GM23338 (cell line): Measurements from ENCODE around the gene SAMD7. TPM values are rescaled to one million over a fixed set of nuclear protein-coding genes. Genes with fewer than 3 reads are reported as not detected.

Experiments
- ATAC-seq: fragments of 200-7000 bp; cut with Tn5 transposase; 3 replicates; pipeline ENCODE4 v1.9.1; 2020
- DNase-seq: peaks from one replicate; pipeline ENCODE4 v3.0.0-alpha.2; 2015; ENCODE audit warnings: low spot score
- H2AFZ ChIP-seq: fragments of 200-600 bp; sonication (generic); 2 replicates; pipeline ENCODE4 v1.8.0; 2016; ENCODE audit warnings: antibody characterized with exemption, mild to moderate bottlenecking, moderate library complexity
- H3F3A ChIP-seq: fragments of 200-600 bp; sonication (generic); replicated peaks from 2 replicates; pipeline ENCODE4 v1.8.0; 2017; ENCODE audit warnings: antibody characterized with exemption, mixed run types, low read depth
- H3K27ac ChIP-seq: fragments of 200-600 bp; sonication (generic); 2 replicates; pipeline ENCODE4 v1.6.1; 2016; ENCODE audit warnings: low read depth
- H3K27me3 ChIP-seq: fragments of 200-600 bp; sonication (generic); 2 replicates; pipeline ENCODE4 v1.8.0; 2016; ENCODE audit warnings: mild to moderate bottlenecking, mixed run types, moderate library complexity; ENCODE audit not compliant: insufficient read depth
- H3K36me3 ChIP-seq: fragments of 200-600 bp; sonication (generic); 2 replicates; pipeline ENCODE4 v1.8.0; 2016; ENCODE audit warnings: mild to moderate bottlenecking; ENCODE audit not compliant: insufficient read depth
- H3K4me1 ChIP-seq: fragments of 200-600 bp; sonication (generic); 2 replicates; pipeline ENCODE4 v1.8.0; 2016; ENCODE audit warnings: mild to moderate bottlenecking, moderate library complexity; ENCODE audit not compliant: insufficient read depth
- H3K4me2 ChIP-seq: fragments of 200-600 bp; sonication (generic); 2 replicates; pipeline ENCODE4 v1.7.1; 2017; ENCODE audit warnings: mixed run types
- H3K4me3 ChIP-seq: fragments of 200-600 bp; sonication (generic); 2 replicates; pipeline ENCODE4 v1.6.1; 2016; ENCODE audit warnings: mixed run types
- H3K79me2 ChIP-seq: fragments of 200-600 bp; sonication (generic); replicated peaks from 2 replicates; pipeline ENCODE4 v1.8.0; 2017; ENCODE audit warnings: mild to moderate bottlenecking; ENCODE audit not compliant: insufficient read depth
- H3K9me2 ChIP-seq: fragments of 200-600 bp; sonication (generic); 2 replicates; pipeline ENCODE4 v1.8.0; 2017; ENCODE audit not compliant: insufficient read depth
- H4K20me1 ChIP-seq: fragments of 200-600 bp; sonication (generic); replicated peaks from 2 replicates; pipeline ENCODE4 v1.8.0; 2017; ENCODE audit warnings: mild to moderate bottlenecking; ENCODE audit not compliant: insufficient read depth
- H3K27ac Mint-ChIP-seq: 2 replicates; pipeline ENCODE4 v1.8.0; 2020; ENCODE audit warnings: inconsistent platforms, mild to moderate bottlenecking, moderate library complexity, mixed read lengths
- H3K27me3 Mint-ChIP-seq: 3 replicates; pipeline ENCODE4 v1.8.0; 2022; ENCODE audit warnings: low read depth, mild to moderate bottlenecking, moderate library complexity, mixed read lengths, inconsistent platforms; ENCODE audit not compliant: insufficient read depth, poor library complexity
- H3K36me3 Mint-ChIP-seq: 3 replicates; pipeline ENCODE4 v1.8.0; 2021; ENCODE audit warnings: low read depth, mild to moderate bottlenecking, inconsistent platforms, moderate library complexity, mixed read lengths
- H3K4me1 Mint-ChIP-seq: 3 replicates; pipeline ENCODE4 v1.8.0; 2020; ENCODE audit warnings: mild to moderate bottlenecking, inconsistent platforms, mixed read lengths
- H3K4me3 Mint-ChIP-seq: 3 replicates; pipeline ENCODE4 v1.8.0; 2021; ENCODE audit warnings: moderate library complexity, mild to moderate bottlenecking, inconsistent platforms, mixed read lengths
- H3K9me3 Mint-ChIP-seq: 3 replicates; pipeline ENCODE4 v1.8.0; 2020; ENCODE audit warnings: moderate library complexity, mild to moderate bottlenecking, inconsistent platforms, mixed read lengths
- CREB1 ChIP-seq: fragments of 250-450 bp; sonication (Bioruptor Pico); IDR thresholded peaks from 2 replicates; pipeline ENCODE4 v1.5.0; 2020; ENCODE audit warnings: low read depth, mild to moderate bottlenecking, moderate library complexity
- CTCF ChIP-seq, 2 experiments: fragments of 200-600 bp in 1 of 2; sonication (generic) in 1 of 2; conservative IDR thresholded peaks; 2 replicates each; pipeline versions ENCODE4 v1.5.1 to v1.6.1; 2016 to 2017; ENCODE audit warnings: antibody characterized with exemption in 2 of 2, low read depth in 2 of 2, mild to moderate bottlenecking in 2 of 2, moderate library complexity in 1 of 2
- ETS1 ChIP-seq: IDR thresholded peaks from 2 replicates; pipeline ENCODE4 v1.6.1; 2016; ENCODE audit warnings: antibody characterized with exemption
- EZH2 ChIP-seq: fragments of 200-600 bp; sonication (generic); IDR thresholded peaks from one replicate; pipeline ENCODE4 v1.8.0; 2017; ENCODE audit warnings: antibody characterized with exemption, mild to moderate bottlenecking, low read depth; ENCODE audit not compliant: unreplicated experiment
- EZH2phosphoT487 ChIP-seq: fragments of 200-600 bp; sonication (generic); IDR thresholded peaks from one replicate; pipeline ENCODE4 v1.8.1; 2018; ENCODE audit warnings: antibody characterized with exemption; ENCODE audit not compliant: unreplicated experiment
- JUNB ChIP-seq: IDR thresholded peaks from one replicate; pipeline ENCODE4 v1.6.1; 2016; ENCODE audit warnings: antibody characterized with exemption; ENCODE audit not compliant: unreplicated experiment
- NANOG ChIP-seq: IDR thresholded peaks from 2 replicates; pipeline ENCODE4 v1.6.1; 2016; ENCODE audit warnings: antibody characterized with exemption, borderline replicate concordance
- POLR2AphosphoS5 ChIP-seq: IDR thresholded peaks from 2 replicates; pipeline ENCODE4 v1.6.1; 2016; ENCODE audit warnings: antibody characterized with exemption, low read depth
- REST ChIP-seq: IDR thresholded peaks from one replicate; pipeline ENCODE4 v1.6.1; 2018; ENCODE audit warnings: antibody characterized with exemption; ENCODE audit not compliant: unreplicated experiment
- STAT1 ChIP-seq: IDR thresholded peaks from one replicate; pipeline ENCODE4 v1.6.1; 2016; ENCODE audit warnings: antibody characterized with exemption; ENCODE audit not compliant: unreplicated experiment
- ZNF114 ChIP-seq: fragments of 250-450 bp; sonication (Bioruptor Pico); IDR thresholded peaks from 2 replicates; pipeline ENCODE4 v1.5.0; 2020; ENCODE audit warnings: mild to moderate bottlenecking, moderate library complexity
- ZNF331 ChIP-seq: fragments of 250-450 bp; sonication (Bioruptor Pico); IDR thresholded peaks from 2 replicates; pipeline ENCODE4 v1.5.0; 2020; ENCODE audit warnings: low read depth, mild to moderate bottlenecking, moderate library complexity
- ZNF462 ChIP-seq: fragments of 250-450 bp; sonication (Bioruptor Pico); IDR thresholded peaks from 2 replicates; pipeline ENCODE4 v1.5.0; 2020; ENCODE audit warnings: mild to moderate bottlenecking, moderate library complexity
- polyA plus RNA-seq: library from polyadenylated mRNA; unstranded; fragments of >200 nt; fragmentation: Nextera tagmentation; extraction: Ambion mirVana; gene quantifications from 2 replicates; pipeline ENCODE4 v1.2.1, GENCODE V29; 2016
- total RNA-seq: library from RNA; depleted of rRNA; stranded (reverse); fragments of >200 nt; shearing (Covaris generic); gene quantifications from 2 replicates; pipeline ENCODE4 v1.2.3, GENCODE V29; 2014

Gene SAMD7
- total and polyA plus RNA-seq, 2 experiments from 2014 or later: not detected

- Histone ChIP-seq H3K27me3 (no peaks in the 10 kb centered on the region), H3K4me2 (no peak overlapping the region), H3K4me1 (no peaks in the 10 kb centered on the region), H4K20me1 (no peaks in the 10 kb centered on the region), H2AFZ (no peak overlapping the region), H3K79me2 (no peaks in the 10 kb centered on the region), H3K36me3 (peaks cover 10% of the 10 kb centered on the region), H3K4me3 (no peak overlapping the region), H3K9me2 (0 out of 2 replicates have a peak, but pooled peaks cover 2% of the 10 kb centered on the region), H3K27ac (no peak overlapping the region), H3F3A (no peaks in the 10 kb centered on the region)
- DNase-seq (no peak), ATAC-seq (no peak)
- H3K4me1 Mint-ChIP-seq: no peaks in the 10 kb centered on the region
- H3K27me3 Mint-ChIP-seq: peaks cover 3% of the 10 kb centered on the region
- H3K36me3 Mint-ChIP-seq: peaks cover 6% of the 10 kb centered on the region; the same call in 2 of the 3 replicates
- peaks cover 21% of the 10 kb centered on the region for H3K9me3 Mint-ChIP-seq
- no peak overlapping the region for H3K4me3 Mint-ChIP-seq
- H3K27ac Mint-ChIP-seq: no peak overlapping the region
- TF ChIP-seq EZH2 (no peak), POLR2AphosphoS5 (no peak), REST (no peak), ETS1 (no peak), NANOG (no peak), ZNF114 (CRISPR knock-in tag) (no peak), ZNF462 (CRISPR knock-in tag) (no peak), CTCF (conservative IDR thresholded peaks at IDR 0.05; ENCODE audit: low read depth in 2 of 2) (no peak), EZH2phosphoT487 (no peak), STAT1 (no peak), CREB1 (CRISPR knock-in tag) (no peak), JUNB (no peak), ZNF331 (CRISPR knock-in tag) (no peak)
Observed at GRCh38 chr3:169897284-169897683, 14.1 kb upstream of the SAMD7 start.
